ENCODE measurements around the gene GUCY1A2.

The GUCY1A2 gene

GRCh38 chr11:106999196-106999595 lies 19.1 kb downstream of the GUCY1A2 start:
- no peak for DNase-seq (ENCODE audit: low read depth in 2 of 2)

GRCh38 chr11:106998916-106999188 lies 19.4 kb downstream of the GUCY1A2 start:
- no peak for DNase-seq (ENCODE audit: low read depth in 2 of 2)

GRCh38 chr11:106998116-106998915 lies 20.0 kb downstream of the GUCY1A2 start:
- no peak for DNase-seq (ENCODE audit: low read depth in 2 of 2)

GRCh38 chr11:106997227-106997626 lies 21.0 kb downstream of the GUCY1A2 start:
- no peak for DNase-seq (ENCODE audit: low read depth in 2 of 2)

GRCh38 chr11:106996691-106997090 lies 21.6 kb downstream of the GUCY1A2 start:
- DNase-seq (ENCODE audit: low read depth in 2 of 2): no peak

GRCh38 chr11:106990331-106990730 lies 27.9 kb downstream of the GUCY1A2 start:
- no peak for DNase-seq (ENCODE audit: low read depth in 2 of 2)

GRCh38 chr11:106989078-106989455 lies 29.2 kb downstream of the GUCY1A2 start:
- DNase-seq (ENCODE audit: low read depth in 2 of 2): no peak

- no peak for DNase-seq (ENCODE audit: low read depth in 2 of 2)
These were observed 29.9 kb downstream of the GUCY1A2 start for GRCh38 chr11:106988151-106989077.

GRCh38 chr11:106986673-106987072 lies 31.6 kb downstream of the GUCY1A2 start:
- DNase-seq (ENCODE audit: low read depth in 2 of 2): no peak

- no peak for DNase-seq (ENCODE audit: low read depth in 2 of 2)
These were observed 32.0 kb downstream of the GUCY1A2 start for GRCh38 chr11:106986261-106986660.

GRCh38 chr11:106983991-106984390 lies 34.3 kb downstream of the GUCY1A2 start:
- DNase-seq (ENCODE audit: low read depth in 2 of 2): no peak

GRCh38 chr11:106983261-106983660 lies 35.0 kb downstream of the GUCY1A2 start:
- DNase-seq (ENCODE audit: low read depth in 2 of 2): no peak

- no peak for DNase-seq (ENCODE audit: low read depth in 2 of 2)
These were observed 43.4 kb downstream of the GUCY1A2 start for GRCh38 chr11:106974831-106975230.

- no peak for DNase-seq (ENCODE audit: low read depth in 2 of 2)
These were observed 46.4 kb downstream of the GUCY1A2 start for GRCh38 chr11:106971864-106972263.

- no peak for DNase-seq (ENCODE audit: low read depth in 2 of 2)
These were observed 48.5 kb downstream of the GUCY1A2 start for GRCh38 chr11:106969644-106970355.

- no peak for DNase-seq (ENCODE audit: low read depth in 2 of 2)
These were observed 55.3 kb downstream of the GUCY1A2 start for GRCh38 chr11:106962995-106963394.

GRCh38 chr11:106961518-106961917 lies 56.8 kb downstream of the GUCY1A2 start:
- DNase-seq (ENCODE audit: low read depth in 2 of 2): no peak

GRCh38 chr11:106961048-106961447 lies 57.2 kb downstream of the GUCY1A2 start:
- no peak for DNase-seq (ENCODE audit: low read depth in 2 of 2)

GRCh38 chr11:106959800-106960199 lies 58.5 kb downstream of the GUCY1A2 start:
- no peak for DNase-seq (ENCODE audit: low read depth in 2 of 2)

- no peak for DNase-seq (ENCODE audit: low read depth in 2 of 2)
These were observed 58.9 kb downstream of the GUCY1A2 start for GRCh38 chr11:106959386-106959785.

GRCh38 chr11:106958517-106959248 lies 59.6 kb downstream of the GUCY1A2 start:
- DNase-seq (ENCODE audit: low read depth in 2 of 2): no peak

GRCh38 chr11:106957030-106957482 lies 61.2 kb downstream of the GUCY1A2 start:
- no peak for DNase-seq (ENCODE audit: low read depth in 2 of 2)
